EL (cell line): ENCODE data around the gene GFRAL.

Experiments used
- DNase-seq: peaks from one replicate; pipeline ENCODE4 v3.0.0-alpha.2; 2016

Gene GFRAL

GRCh38 chr6:55437141-55437540, 109.9 kb downstream of the GFRAL start:
- no peak for DNase-seq

DNA sequence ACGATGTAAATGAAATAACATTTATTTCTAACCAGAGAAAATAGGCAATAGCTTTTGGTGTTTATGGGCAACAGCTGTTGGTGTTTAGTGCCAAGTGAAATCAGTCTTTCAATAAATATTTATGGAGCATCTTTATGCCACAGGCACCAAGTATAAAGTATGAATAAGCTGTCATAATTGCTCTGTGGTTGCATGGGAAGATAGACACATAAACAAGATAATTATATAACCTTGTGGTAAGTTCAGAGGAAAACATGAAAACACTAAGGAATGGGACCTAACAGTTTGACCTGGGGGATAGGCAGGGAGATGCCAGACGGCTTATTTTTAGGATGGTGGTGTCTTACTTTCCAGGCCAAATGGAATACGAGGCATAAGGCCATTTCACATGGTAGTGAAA, 110.9 kb downstream of the GFRAL start:
- DNase-seq, result no peak

DNA sequence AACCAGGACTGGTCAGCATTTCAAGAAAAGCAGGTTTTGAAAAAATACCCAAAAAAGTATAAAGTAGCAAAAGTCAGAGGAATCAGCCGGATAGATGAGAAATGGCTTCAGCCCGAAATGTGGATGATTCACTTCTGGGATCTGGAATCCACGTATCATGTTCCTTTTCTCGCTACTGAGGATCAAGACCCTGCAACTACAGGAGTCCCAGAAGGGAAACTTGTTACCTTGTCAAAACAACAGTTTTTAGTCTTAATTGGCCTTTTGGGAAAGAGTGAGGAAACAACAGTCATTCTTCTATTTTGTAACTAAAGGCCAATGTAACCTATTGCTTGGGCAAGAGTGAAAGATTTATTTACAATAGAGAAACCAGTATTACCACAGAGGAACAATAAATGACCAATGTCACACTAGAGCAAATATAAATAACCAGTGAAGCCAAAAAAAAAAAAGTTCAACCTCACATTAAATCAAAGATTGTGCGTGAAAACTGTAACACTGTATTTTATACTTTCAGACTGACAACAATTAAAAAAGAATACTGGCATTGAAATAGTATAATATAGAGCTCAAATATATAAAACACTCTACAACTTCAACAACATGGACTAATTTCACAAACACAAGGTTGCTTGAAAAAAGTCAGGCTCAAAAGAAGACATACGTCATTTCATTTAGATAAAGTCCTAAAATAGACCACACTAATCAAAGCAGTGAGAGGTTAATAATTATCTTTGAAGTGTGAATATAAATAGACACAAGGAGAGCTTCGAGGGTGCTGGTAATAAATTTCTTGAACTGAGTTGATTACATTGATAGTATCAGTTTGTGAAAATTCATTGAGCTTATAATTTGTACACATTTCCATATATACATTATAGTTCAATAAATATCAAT, 116.2 kb downstream of the GFRAL start:
- DNase-seq, result no peak

DNA sequence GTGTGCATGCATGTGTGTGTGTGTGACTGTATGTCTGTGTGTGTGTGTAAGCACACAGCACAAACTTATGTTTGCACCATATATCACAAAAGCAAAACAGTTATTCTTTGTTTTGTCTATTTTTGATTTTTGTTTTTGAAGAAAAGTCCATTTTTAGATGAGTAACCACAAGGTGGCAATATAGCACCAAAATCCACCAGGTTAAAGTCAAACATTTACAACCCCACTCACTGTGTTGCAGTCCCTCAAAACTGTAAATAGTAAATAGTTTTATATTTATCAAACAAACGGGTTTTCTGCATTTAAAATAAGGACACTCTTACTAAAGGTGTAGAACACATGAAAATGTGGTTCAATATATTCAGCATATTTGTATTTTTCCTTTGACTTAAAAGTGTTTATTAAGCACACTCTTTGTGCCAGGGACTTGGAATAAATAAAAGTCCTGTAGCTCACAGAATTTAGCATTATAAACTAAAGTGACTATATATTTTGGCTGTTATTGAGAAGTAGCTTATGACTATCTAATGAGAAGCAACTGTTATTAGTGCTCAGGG, 118.5 kb downstream of the GFRAL start:
- peak; percentile 27 for DNase-seq

GRCh38 chr6:55447891-55448290, 120.6 kb downstream of the GFRAL start:
- DNase-seq, result no peak

- DNase-seq, result peak; percentile 47
These were observed 121.2 kb downstream of the GFRAL start for GRCh38 chr6:55448451-55448850.

DNA sequence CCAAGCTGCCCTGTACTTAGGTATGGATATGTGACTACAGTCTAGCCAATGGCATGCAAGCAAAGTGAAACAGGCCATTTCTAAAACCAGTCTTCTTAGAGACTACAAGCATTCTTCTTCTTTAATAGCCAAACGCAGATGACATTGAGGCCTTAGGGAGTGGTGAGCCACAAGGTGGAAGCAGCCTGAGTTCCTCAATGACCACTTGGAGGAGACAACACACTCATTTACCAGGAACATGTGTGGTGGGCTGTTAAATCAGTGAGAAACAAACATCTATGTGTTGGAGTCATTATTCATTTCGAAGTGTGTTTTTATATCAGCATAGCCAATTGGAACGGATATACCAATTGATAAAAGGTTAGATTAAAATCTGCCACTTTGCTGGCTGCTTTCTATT, 122.0 kb downstream of the GFRAL start:
- DNase-seq, result no peak

DNA sequence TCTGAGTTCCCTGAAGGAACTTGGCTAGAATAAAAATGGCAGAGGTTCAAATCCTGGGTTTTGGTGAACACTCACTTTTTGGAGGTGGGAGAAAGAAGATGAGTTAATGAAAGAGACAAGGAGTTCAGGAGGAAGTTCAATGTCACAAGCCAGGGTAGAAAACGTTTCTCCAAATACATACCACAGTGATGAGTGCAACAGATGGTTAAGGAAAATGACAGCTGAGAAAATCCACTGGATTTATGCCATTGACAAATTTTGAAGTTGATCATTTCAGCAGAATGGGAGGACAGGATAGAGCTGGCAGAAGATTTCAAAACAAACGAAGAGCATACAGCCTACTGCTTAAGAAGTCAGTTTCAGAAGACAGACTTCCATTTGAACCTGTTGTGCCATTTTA, 122.7 kb downstream of the GFRAL start:
- DNase-seq, result peak; percentile 51
